GM19043 (cell line): ENCODE results near the gene KCNN4.
A peak's percentile ranks its signal among the peaks of the same experiment; 100 is the strongest.
"Not testable (repeated sequence)": the region's sequence is repeated elsewhere in the genome, so short reads cannot be mapped to it uniquely, and the experiment has no call there.

Experiments used
- ATAC-seq: cut with Tn5 transposase; IDR thresholded peaks from one replicate; pipeline ENCODE4 v1.9.1; 2021; ENCODE audit warnings: low read depth; ENCODE audit not compliant: unreplicated experiment

KCNN4 gene

DNA sequence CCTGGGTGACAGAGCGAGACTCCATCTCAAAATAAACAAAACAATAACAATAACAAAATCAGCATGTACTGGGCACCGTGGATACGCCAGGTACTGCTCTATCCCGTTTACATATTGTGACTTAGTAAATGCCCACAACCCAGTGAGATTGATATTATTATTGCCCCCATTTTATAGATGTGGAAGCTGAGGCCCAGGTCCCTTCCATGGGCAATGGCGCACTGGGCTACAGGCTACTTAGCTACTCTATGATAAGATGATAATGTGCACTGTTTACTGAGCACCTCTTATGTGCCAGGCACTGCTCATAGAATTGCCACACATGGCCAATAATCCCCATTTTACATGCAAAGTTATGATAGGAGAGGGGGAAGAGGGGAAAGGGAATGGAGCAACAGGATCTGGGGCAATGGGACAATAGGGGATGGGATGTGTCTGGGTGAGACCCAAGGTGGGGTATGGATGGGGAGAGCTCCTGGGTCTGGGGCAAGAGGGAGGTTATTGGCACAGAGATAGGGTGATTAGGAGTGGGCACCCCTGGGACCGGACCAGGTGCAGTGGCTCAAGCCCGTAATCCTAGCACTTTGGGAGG, 5.4 kb downstream of the KCNN4 start:
- ATAC-seq = no peak

DNA sequence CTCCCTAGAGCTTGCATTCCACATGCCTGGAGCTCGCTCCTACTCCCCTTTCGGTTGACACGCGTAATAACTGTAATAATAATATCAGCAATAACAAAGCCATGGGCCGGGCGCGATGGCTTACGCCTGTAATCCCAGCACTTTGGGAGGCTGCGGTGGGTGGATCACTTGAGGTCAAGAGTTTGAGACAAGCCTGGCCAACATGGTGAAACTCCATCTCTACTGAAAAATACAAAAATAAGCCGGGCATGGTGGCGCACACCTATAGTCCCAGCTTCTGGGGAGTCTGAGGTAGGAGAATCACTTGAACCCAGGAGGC, 5.9 kb downstream of the KCNN4 start:
- not testable (repeated sequence) for ATAC-seq

DNA sequence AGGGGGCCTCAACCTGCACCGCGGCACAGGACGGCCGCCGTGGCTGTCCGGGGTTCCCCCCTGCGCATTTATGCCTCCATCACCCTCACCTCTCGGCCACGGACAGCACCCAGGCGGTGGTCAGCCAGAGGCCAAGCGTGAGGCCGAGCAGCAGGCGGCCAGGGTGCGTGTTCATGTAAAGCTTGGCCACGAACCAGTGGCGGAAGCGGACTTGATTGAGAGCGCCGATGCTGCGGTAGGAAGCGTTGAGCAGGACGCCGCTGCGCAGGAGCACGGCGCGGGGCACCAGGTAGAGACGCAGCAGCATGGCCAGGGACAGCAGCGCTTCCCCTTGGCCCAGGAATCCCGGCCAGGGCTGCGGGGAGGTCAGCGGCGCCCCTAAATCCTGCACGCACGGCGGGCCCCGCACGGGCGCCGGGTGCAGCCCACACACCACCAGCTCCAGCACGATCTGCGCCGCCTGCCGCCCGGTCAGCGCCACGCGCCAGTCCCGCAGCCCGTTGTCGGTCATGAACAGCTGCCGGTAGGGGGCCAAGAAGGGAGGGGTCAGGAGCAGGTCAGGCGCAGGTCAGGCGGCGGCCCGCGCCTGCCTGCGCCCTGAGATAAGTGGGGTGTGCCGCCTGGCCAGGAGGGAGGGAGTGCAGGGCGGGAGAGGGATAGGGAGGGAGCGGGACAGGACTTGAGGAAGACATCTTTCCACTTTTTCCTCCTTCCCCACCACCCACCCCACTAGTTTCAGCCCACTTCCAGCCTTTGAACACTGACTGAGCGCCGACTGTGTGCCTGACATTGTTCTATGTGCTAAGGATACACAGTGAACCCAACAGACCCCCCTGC, 6.5 kb downstream of the KCNN4 start:
- no peak for ATAC-seq

DNA sequence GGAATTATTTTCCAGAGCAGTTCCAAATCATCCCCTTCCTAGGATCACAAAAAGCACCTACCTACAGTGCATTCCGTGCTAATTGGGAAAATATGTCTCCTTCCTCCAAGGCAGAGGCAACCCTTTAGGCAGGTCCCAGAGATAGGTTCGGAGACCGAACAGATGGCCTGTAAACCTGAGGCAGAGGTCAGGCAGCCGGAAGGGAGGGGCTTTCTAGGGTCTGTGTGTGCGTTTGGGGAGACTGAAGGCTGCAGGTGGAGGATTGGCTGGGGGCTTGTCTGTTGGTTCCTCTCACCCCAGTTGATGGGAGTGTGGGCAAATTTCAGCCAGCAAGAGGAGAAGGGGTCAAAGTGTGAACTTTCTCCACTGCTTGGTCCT, 7.1 kb downstream of the KCNN4 start:
- ATAC-seq = no peak

DNA sequence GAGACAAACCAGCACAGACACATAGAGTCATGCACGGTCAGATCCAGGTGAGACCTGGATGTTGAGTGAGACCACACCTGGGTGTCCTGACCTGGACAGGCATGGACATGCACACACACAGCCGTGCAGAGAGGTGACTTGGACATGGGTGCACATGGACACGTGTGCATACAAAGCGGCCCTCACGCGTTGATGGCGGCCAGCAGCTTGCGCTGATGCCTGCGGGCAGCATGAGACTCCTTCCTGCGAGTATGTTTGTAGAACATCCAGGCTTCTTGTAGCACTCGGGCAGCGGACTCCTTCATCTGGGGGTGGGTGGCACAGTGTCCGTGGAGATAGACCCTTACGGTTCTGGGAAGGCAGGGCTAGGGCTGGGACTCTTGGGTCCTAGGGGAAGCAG, 11.5 kb downstream of the KCNN4 start:
- ATAC-seq = no peak

DNA sequence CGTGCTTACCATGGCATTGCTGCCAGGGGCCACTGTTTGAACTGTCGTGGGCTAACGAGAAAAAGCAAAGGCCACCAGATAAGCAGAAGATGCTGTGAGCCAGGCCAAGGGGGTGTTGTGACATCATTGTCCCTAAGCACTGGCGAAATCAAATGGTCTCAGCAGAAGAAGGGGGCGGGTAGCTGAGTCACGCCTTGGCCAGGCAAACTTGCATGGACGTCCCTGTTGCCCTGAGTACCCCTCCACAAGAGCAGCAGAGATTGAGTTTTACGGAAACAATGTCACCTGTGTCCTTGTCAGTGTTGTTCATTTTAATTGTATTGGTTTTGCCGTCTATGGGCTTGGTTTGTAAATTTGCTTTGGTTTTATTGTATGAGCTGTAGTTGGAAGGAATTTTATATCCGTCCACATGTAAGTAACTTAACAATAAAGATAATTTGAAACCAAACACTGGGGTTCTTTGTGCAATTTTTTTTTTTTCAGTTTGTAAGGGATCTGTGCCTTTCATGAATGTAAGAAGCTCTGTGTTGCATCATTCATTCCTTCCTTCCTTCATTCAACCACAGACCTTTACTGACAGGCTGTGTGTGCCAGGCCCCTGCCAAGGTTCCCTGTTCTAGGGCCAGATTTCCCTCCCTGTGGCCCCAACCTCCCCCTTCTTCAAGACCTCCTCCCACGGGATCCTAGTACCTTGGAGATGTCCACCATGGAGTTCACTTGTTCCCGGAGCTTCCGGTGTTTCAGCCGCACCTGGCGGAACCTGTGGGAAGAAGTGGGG, 12.3 kb downstream of the KCNN4 start:
- no peak for ATAC-seq

DNA sequence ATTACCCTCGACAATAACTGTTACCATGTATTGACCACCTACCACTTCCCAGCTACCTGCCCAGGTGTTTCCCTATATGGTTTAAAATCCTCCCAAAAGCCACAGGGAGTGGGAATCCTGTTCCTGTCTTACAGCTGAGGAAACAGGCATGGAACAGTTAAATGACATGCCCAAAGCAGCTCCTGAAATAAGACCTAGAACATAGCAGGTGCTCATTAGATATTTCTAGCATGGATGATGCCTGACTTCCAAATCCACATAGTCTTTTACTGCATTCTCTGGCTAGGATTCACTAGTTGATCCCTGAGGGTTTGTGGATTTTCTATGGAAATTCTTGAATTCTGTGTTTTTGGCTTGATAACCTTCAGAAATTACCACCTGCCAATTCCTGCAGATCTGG, 13.0 kb downstream of the KCNN4 start:
- no peak for ATAC-seq

DNA sequence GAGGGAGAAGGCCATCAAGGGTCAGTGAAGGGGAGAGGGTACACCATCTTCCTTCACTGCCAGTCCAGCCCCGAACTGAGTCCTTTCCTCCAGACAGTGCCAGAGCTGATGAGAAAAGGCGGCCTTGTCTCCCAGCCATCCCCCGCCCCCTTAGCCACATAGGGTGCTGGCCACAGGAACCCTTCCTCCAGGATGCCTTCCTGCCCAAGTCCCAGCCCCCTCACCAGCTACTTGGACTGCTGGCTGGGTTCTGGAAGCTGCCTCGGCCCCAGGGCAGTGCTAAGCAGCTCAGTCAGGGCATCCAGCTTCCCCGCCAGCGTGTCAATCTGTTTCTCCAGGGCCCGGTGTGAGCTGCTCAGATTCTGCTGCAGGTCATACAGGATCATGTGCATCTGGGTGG, 13.5 kb downstream of the KCNN4 start:
- ATAC-seq = no peak

DNA sequence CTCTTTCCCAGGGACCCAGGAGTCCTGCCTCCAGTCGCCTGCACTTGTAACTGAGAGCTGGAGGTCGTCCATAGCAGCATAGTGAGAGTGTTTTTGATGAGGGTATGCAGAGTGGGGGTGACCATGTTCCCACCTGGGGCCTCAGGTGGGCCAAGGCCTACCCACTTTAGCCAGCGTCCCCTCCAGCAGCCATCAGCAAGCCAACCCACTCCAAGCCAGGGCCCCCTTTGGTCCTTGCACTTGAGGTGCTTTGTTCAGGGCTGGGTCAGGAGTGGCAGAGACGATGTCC, 14.1 kb downstream of the KCNN4 start:
- no peak for ATAC-seq

DNA sequence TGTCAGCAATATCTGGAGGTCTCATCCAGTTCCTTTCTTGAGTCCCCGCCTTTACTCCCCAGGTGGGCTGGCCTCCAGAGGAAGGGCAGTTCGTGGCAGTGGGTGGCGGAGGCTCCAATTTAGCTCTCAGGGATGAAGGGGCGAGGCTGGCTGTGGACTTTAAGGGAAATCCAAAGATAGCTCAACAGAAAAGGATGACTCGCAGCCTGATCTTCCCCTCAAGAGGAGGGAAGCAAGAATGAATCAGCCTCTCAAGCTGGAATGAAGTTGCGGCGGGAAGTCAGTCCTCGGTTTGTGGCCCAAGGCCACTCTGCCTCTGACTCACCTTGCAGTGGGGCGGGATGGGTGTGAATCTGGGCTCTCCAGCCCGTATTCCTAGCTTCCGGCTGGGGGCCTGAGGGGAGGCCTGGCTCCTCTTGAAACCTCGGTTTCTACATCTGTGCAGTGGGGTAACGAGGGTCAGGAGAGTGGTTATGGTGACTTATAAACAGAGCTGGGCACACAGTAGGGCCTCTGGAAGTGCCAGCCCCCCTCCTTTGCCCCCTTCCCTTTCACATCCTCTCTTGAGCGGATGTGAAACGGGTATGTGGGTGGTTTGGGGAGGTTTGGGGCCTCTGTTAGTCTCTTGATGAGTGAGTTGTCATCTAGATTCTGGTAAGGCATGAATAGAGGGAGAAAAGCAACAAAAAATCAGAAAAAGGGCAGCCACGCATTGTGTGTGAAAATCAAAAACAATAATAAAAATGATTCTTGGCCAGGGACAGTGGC, 15.5 kb downstream of the KCNN4 start:
- ATAC-seq = peak; percentile 62

DNA sequence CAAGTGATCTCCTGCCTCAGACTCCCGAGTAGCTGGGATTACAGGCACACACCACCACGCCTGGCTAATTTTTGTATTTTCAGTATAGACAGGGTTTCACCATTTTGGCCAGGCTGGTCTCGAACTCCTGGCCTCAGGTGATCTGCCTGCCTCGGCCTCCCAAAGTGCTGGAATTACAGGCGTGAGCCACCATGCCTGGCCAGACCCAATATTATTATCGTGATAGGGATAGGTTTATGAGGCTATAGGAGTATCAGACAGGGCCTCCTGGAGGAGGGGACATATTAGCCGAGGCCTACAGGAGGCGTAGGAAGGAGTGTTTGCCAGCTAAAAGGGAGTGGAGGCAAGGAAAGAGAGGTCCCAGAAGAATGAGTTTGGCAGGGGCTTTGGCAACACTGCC, 16.1 kb downstream of the KCNN4 start:
- ATAC-seq = not testable (repeated sequence)

DNA sequence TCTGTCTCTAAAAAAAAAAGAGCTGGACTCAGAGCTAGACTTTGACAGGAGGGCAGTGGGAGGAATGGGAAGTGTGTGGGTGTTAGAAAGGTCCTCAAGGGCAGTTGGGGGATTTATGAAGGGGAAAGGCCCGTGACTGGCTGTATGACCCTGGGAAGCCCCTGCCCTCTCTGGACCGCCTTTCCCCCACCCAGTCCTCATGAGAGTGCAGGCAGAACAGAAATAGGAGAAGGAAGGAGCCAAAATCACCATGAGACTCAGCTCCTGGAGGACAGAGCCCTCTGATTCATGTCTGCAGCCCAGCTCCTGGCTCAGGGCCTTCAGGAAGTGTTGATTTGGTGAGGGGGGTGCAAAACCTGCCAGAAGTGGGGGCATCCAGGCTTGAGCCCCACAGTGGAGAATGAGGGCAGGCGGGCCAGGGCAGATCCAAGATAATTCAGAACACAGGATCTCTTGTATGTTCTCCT, 17.3 kb downstream of the KCNN4 start:
- ATAC-seq = no peak

DNA sequence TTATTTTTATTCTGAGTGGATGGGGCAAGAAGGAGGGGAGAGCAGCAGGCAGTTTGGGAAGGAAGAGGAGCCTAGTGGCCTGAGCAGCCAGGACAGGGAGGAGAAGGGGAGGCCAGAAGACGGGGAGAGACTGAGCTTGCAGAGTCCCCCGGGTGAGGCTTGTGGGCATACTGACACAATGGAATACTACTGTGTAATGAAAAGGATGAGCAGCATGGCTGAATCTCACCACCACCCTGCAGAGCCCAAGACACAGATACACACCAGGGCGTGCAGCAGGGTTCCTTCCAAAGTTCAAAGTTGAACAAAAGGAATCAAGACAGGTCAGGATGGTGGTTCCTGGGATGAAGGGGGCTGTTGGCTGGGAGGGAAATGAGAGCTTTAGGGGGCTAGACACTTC, 18.0 kb downstream of the KCNN4 start:
- no peak for ATAC-seq

DNA sequence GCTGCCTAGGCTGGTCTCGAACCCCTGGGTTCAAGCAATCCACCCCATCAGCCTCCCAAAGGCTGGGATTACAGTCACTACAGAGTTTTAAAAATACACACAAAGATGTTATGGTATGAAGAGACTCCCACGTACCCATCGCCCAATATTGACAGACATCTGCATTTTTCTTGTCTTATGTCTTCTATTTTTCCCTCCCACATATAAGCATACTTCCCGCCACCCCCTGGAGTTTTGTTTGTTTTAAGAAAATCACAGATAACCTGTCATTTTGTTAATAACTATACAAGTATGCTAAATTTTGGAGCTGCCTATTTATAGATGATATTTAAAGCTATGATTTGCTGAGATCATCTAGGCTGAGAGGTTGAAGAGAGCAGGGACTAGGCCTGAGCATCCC, 19.8 kb downstream of the KCNN4 start:
- no peak for ATAC-seq

DNA sequence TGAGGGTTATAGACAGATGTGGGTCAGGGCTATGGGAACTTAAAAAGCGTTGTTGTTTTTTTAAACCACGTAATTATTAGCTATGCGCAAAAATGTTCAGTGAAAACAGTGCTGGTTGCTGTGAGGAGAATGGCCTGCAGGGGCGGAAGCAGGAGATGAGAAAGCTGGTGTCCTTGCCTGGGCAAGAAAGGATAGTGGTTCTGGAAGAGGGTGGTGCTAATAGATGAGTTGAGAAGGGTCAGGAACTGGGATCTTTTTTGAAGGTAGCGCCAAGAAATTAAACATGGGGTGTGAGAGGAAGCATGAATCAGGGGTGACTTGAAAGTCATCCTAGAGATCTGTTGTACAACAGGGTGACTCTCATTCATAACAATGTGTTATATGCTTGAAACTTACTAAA, 21.3 kb downstream of the KCNN4 start:
- ATAC-seq = no peak

DNA sequence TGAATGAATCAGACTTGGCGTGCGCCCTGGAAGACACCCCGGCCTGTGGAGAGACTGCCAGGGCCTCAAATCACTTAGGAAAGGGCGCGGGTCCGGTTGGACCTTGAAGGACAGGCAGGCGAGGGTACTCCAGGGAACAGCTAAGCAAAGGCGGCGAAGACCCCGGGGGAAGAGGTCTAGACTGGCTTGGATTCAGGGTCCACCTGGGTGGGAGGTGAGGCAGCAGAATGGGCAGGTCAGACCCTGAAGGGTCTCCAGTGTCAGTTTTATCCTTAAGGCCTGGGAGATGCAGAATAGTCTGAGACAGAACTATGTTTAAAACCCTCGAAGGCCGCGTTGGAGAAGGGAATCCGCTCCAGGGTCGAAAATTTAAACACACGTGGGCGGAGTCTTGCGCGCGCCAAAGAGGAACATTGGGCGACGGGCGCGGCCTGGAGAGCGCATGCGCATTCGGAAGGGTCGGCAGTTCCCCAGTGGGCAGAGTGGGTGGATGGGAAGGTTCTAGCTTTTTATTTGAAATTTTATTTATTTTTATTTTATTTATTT, 25.4 kb downstream of the KCNN4 start:
- no peak for ATAC-seq

DNA sequence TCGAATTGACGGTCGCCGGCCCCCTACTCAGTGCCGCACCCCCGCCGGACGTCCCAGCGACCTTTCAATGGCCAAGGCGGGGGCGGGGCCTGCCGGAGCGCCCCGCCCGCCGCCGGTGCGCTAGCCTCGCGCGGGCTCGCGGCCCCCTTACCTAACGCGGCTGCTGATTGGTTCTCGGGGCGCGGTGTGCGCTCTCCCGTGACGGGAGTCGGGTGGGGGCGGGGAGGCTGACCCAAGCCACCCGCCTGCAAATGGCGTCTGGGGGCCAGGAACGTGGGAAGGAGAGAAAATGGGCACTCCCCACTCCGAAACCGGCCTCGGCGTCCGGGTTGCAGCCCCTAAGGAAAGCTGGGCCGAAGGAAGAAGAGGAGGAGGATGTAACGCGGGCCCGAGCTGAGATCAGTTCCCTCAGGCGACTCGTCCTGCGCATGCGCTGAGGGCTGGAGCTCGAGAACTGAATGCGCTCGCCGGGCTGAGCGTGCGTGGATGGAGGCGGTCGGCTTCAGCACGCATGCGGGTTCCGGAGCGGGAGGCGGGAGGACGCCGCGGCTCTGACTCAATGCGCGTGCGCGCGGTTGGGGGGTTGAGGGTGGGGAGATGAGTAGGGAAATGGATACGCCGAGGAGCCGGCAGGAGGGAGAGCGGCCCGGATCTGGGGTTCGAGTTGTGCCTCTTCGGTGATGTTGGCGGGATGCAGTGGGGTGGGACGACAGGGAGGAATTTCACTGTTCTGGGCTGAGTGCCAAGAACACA, 26.1 kb downstream of the KCNN4 start, which contains the start of gene SMG9:
TSS of gene SMG9 (minus strand) at position 460 of the 753 bp plus-strand sequence. CDS start 4,221 bp downstream, outside the sequence.
- peak; percentile 48 for ATAC-seq

DNA sequence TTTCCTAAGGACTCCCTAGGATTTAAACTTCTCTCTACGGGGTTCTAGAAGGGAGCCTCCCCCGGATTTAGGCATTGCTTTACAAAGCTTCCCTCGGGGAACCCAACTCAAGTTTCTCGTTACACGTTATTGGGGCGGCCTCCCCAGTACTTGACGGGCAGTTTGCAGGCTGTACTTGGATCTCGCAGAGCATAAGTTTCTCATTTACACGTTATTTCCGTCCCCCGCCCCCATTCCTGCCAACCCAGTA, 26.6 kb downstream of the KCNN4 start:
- ATAC-seq = no peak

DNA sequence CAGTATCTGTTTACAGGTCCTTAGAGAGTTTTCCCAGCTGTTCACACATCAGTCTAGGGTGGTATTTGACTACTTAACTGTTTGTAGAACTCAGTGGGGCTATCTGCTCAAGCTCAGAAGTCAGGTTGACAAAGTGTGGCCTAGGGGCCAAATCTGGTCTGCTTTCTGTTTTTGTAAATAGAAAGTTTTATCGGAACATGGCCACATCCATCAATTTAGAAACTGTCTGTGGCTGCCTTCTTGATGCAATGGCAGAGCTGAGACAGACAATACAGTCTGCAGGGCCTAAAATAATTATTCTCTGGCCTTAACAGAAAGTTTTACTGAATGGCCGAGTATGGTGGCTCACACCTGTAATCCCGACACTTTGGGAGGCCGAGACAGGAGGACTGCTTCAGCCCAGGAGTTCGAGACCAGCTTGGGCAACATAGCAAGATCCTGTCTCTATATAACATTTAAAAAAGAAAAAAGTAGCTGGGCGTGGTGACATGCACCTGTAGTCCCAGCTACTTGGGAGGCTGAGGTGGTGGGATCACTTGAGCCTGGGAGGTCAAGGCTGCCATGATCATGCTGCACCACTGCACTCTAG, 28.4 kb downstream of the KCNN4 start:
- no peak for ATAC-seq
